Right lobe of liver (tissue), 6 donors: ENCODE results near the gene TASOR2. TPM values are rescaled to one million over a fixed set of nuclear protein-coding genes. Genes with fewer than 3 reads are reported as not detected.

Experiments
- ATAC-seq, 4 donors: fragments of 200-7000 bp; cut with Tn5 transposase; one replicate each; pipeline ENCODE4 v1.9.1; 2020; ENCODE audit warnings: mild to moderate bottlenecking in 4 of 4, moderate library complexity in 4 of 4
- DNase-seq, 3 donors: peaks; one replicate each; pipeline ENCODE4 v3.0.0-alpha.2; 2020
- H3K27ac ChIP-seq, 3 donors: fragments of 200-600 bp; one replicate each; pipeline ENCODE4 v1.8.0; 2022
- H3K27me3 ChIP-seq, 2 donors: fragments of 200-600 bp; one replicate each; pipeline ENCODE4 v1.8.0; 2022
- H3K36me3 ChIP-seq, 4 donors: fragments of 200-600 bp; sonication (generic) in 1 of 4; one replicate each; pipeline versions ENCODE4 v1.5.1 to v1.8.0; 2017 to 2022; ENCODE audit warnings: control low read depth in 1 of 4
- H3K4me1 ChIP-seq, 4 donors: fragments of 200-600 bp; sonication (generic) in 1 of 4; one replicate each; pipeline versions ENCODE4 v1.5.1 to v1.8.0; 2017 to 2022; ENCODE audit warnings: control low read depth in 1 of 4
- H3K4me3 ChIP-seq, 3 donors: fragments of 200-600 bp; one replicate each; pipeline ENCODE4 v1.8.0; 2022
- H3K9me3 ChIP-seq, 4 donors: fragments of 200-600 bp; sonication (generic) in 1 of 4; one replicate each; pipeline versions ENCODE4 v1.5.1 to v1.8.0; 2017 to 2022; ENCODE audit warnings: control low read depth in 1 of 4
- POLR2A ChIP-seq: fragments of 450-650 bp; IDR thresholded peaks from one replicate; pipeline ENCODE4 v1.6.1; 2017; ENCODE audit warnings: antibody characterized with exemption, mild to moderate bottlenecking
- WGBS: methylation state at CpG from one replicate; pipeline ENCODE4 v1.1.6; 2018; ENCODE audit warnings: low coverage, low lambda C conversion rate; ENCODE audit not compliant: insufficient coverage; ENCODE audit errors: missing lambda C conversion rate; 5-methylcytosine and 5-hydroxymethylcytosine counted together
- intact Hi-C, 2 donors: fragments of 100-400 bp; cut with DNase I; formaldehyde crosslinking; loops; one replicate each; pipeline versions ENCODE4 v1.11.2 to v1.14.1; 2022
- total RNA-seq, 6 experiments: library from RNA; depleted of rRNA in 2 of 6; stranded (reverse); fragments of >200 nt in 2 of 6; fragmentation: NEBNext Ultra II Directional in 3 of 6; extraction: Animal tissue kit (Norgen Biotek cat#: 25700) in 3 of 6; gene quantifications; one replicate each; pipeline versions ENCODE4 v1.1.0 to v1.2.4, GENCODE V29; 2016 to 2023
- TF ChIP-seq, protein P1 (sequence below), 4 donors: fragments of 200-600 bp in 3 of 4; fragments of 450-650 bp in 1 of 4; IDR thresholded peaks; one replicate each; pipeline versions ENCODE4 v1.5.1 to v1.8.0; 2016 to 2022; ENCODE audit warnings: antibody characterized with exemption in 4 of 4, mild to moderate bottlenecking in 2 of 4
- donor health status: DM: no; HTN: yes; CAD: no.
- donor health status: DM: no; HTN: no; CAD: no.
- donor health status: DM: no; HTN: no; CAD: no.
- donor health status: DM: no; HTN: yes; CAD: no.
- donor health status: DM: no; HTN: yes; CAD: no.

Gene TASOR2
- total RNA-seq, 6 experiments from 2014 or later, result 19.7 to 53.4 (median 29.6) TPM

DNA sequence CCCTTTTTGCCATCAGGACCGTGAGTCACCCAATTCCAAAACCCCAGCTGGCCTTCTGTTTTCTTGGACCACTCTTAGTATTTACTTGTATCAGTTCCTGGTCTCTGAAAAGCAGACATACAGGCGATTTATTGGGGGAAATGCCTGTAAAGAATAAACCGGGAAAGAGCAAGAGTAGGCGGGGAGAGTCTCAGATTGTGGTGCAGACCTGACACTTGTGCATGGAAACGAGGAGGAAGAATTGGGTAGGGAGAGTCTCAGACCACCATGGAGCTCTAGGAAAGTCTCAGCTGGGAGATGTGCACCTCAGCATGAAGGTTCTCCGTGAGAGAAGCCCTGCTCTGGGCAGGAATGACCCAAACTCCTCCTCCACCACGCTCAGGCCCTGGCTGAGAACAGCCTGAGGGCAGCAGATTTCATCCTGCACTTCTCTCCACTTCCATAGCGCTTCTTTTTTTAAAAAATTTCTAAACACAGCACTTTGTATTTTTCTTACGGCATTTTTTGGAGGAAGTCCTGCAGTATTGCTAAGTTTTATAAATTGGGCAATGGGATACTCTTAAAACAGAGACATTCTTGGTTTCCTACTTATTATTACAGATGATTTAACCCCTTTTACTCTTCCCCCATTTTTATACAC, 6.1 kb upstream of the TASOR2 start:
- intact Hi-C loops, result no loop called here
- 70% methylated on average over 8 of the region's 9 CpGs for WGBS
- Histone ChIP-seq H3K27ac (no peak overlapping the region), H3K36me3 (no peaks in the 10 kb centered on the region), H3K27me3 (no peaks in the 10 kb centered on the region), H3K9me3 (no peaks in the 10 kb centered on the region), H3K4me1 (no peaks in the 10 kb centered on the region), H3K4me3 (no peak overlapping the region)
- DNase-seq, result no peak
- no peak for TF ChIP-seq POLR2A
- TF ChIP-seq, protein P1, sequence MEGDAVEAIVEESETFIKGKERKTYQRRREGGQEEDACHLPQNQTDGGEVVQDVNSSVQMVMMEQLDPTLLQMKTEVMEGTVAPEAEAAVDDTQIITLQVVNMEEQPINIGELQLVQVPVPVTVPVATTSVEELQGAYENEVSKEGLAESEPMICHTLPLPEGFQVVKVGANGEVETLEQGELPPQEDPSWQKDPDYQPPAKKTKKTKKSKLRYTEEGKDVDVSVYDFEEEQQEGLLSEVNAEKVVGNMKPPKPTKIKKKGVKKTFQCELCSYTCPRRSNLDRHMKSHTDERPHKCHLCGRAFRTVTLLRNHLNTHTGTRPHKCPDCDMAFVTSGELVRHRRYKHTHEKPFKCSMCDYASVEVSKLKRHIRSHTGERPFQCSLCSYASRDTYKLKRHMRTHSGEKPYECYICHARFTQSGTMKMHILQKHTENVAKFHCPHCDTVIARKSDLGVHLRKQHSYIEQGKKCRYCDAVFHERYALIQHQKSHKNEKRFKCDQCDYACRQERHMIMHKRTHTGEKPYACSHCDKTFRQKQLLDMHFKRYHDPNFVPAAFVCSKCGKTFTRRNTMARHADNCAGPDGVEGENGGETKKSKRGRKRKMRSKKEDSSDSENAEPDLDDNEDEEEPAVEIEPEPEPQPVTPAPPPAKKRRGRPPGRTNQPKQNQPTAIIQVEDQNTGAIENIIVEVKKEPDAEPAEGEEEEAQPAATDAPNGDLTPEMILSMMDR (IDR thresholded peaks at IDR 0.05), result no peak
- no peak for ATAC-seq

DNA sequence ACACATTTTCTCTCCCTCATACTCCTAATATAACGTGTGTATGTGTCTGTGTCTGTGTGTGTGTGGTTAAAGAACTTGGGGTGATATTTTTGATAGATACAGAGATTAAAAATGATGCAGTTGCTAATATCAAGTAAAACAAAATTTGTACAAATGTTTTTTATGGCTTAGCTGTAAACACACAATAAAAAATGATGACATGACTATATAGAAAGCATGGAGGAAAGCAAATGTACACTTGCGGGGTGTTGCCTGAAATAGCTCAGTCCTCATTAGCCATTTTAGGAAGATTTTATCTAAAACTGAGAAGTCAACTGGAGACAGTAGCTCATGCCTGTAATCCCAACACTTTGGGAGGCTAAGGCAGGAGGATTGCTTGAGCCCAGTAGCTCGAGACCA, 5.6 kb upstream of the TASOR2 start:
- 77% methylated on average over 3 of the region's 3 CpGs for WGBS
- Histone ChIP-seq H3K4me3 (no peak overlapping the region), H3K27ac (no peak overlapping the region), H3K36me3 (no peaks in the 10 kb centered on the region), H3K4me1 (no peaks in the 10 kb centered on the region), H3K9me3 (no peaks in the 10 kb centered on the region), H3K27me3 (no peaks in the 10 kb centered on the region)
- intact Hi-C loops, result no loop called here
- ATAC-seq, result no peak
- TF ChIP-seq, protein P1 (IDR thresholded peaks at IDR 0.05), result no peak
- no peak for TF ChIP-seq POLR2A
- no peak for DNase-seq

DNA sequence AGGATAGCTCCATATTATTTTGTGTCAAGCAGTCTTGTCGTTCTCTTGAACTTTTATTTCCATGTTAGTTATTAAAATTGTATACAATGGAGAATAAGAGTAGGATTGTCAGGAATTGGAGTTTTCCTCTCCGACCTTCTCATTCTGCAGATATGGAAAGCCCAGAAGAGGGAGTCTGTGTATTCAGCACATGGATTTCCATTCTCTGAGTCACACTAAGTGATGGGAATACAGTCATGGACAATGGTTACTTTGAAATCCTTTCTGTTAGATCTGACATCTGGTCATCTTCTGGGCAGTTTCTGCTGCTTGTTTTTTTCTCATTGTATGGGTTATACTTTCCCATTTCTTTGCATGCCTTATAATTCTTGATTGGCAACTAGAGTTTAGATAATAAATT, 5.0 kb upstream of the TASOR2 start:
- H3K27ac ChIP-seq, result no peak overlapping the region
- TF ChIP-seq POLR2A, result no peak
- no peak for DNase-seq
- no peaks in the 10 kb centered on the region for H3K4me1 ChIP-seq
- H3K27me3 ChIP-seq, result no peaks in the 10 kb centered on the region
- H3K36me3 ChIP-seq, result no peaks in the 10 kb centered on the region
- intact Hi-C loops, result no loop called here
- no peak for ATAC-seq
- H3K9me3 ChIP-seq, result no peaks in the 10 kb centered on the region
- WGBS, result 70% methylated on average over 2 of the region's 2 CpGs
- no peak overlapping the region for H3K4me3 ChIP-seq

DNA sequence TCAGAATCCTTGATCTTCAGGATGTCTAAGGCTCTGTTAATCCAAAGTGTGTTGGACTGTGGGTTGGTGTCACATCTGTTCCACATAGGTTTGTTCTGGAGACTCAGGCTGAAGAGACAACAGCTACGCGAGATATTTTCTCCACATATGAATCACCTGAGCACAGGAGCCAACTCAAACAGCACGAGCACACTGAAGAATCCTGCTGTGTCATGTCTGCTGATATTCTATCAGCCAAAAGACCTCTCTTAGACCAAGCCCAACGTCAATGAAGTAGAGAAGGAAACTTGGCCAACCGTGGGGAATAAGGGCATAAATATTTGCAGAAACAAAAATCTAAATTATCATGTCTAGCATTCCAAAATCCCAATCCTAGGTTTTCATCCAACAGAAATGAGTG, 2.7 kb upstream of the TASOR2 start:
- intact Hi-C loops, result no loop called here
- Histone ChIP-seq H3K27ac (no peak overlapping the region), H3K9me3 (no peaks in the 10 kb centered on the region), H3K27me3 (no peaks in the 10 kb centered on the region), H3K36me3 (no peaks in the 10 kb centered on the region), H3K4me3 (no peak overlapping the region), H3K4me1 (peaks cover 0 to 11% (median 2%) of the 10 kb centered on the region in 4 donors)
- no peak for DNase-seq
- 68% methylated on average over 5 of the region's 5 CpGs for WGBS
- no peak for ATAC-seq
- TF ChIP-seq, protein P1 (IDR thresholded peaks at IDR 0.05), result no peak
- TF ChIP-seq POLR2A, result no peak

DNA sequence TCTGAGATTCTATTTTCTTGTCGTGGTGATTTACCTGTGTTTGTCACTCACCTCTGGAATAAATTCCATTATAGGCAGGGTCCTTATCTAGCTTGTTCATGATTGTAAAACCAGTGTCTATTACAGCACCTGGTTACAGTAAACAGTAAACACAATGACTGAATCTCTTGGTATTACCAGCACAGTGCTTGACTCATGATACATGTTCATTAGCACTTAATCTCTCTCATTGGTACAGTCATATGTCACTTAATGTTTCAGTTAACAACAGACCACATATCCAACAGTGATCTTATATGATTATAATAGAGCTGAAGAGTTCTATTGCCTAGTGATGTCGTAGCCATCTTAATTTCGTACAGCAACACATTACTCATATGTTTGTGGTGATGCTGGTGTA, 1.6 kb upstream of the TASOR2 start:
- Histone ChIP-seq H3K27ac (no peak overlapping the region), H3K9me3 (no peaks in the 10 kb centered on the region), H3K4me3 (no peak overlapping the region), H3K4me1 (peaks cover 0 to 11% (median 2%) of the 10 kb centered on the region in 4 donors), H3K27me3 (no peaks in the 10 kb centered on the region), H3K36me3 (no peaks in the 10 kb centered on the region)
- ATAC-seq (no peak), DNase-seq (no peak)
- intact Hi-C loops, result no loop called here
- 76% methylated on average over 3 of the region's 3 CpGs for WGBS
- TF ChIP-seq, protein P1 (IDR thresholded peaks at IDR 0.05), result no peak
- TF ChIP-seq POLR2A, result no peak
